KMS-11 (cell line): Measurements from ENCODE around the gene RTCA.

Source experiments
- H2AFZ ChIP-seq: fragments of 200-600 bp; sonication (generic); 2 replicates; pipeline ENCODE4 v1.6.1; 2016; ENCODE audit warnings: antibody characterized with exemption, mixed run types, low read depth
- H3K27ac ChIP-seq: fragments of 200-600 bp; sonication (generic); 2 replicates; pipeline ENCODE4 v1.6.1; 2016; ENCODE audit warnings: mild to moderate bottlenecking, mixed run types
- H3K27me3 ChIP-seq: fragments of 200-600 bp; sonication (generic); 2 replicates; pipeline ENCODE4 v1.6.1; 2017; ENCODE audit warnings: mild to moderate bottlenecking, low read depth, mixed run types, moderate library complexity; ENCODE audit not compliant: insufficient read depth
- H3K36me3 ChIP-seq: fragments of 200-600 bp; sonication (generic); 2 replicates; pipeline ENCODE4 v1.6.1; 2017; ENCODE audit warnings: mild to moderate bottlenecking, mixed run types; ENCODE audit not compliant: insufficient read depth
- H3K4me1 ChIP-seq: fragments of 200-600 bp; sonication (generic); 2 replicates; pipeline ENCODE4 v1.6.1; 2016; ENCODE audit warnings: mild to moderate bottlenecking, low read depth, mixed run types; ENCODE audit not compliant: poor library complexity, severe bottlenecking
- H3K4me2 ChIP-seq: fragments of 200-600 bp; sonication (generic); 2 replicates; pipeline ENCODE4 v1.7.0; 2016; ENCODE audit warnings: mild to moderate bottlenecking, mixed run types
- H3K4me3 ChIP-seq: fragments of 200-600 bp; sonication (generic); IDR thresholded peaks from 2 replicates; pipeline ENCODE4 v1.6.1; 2017; ENCODE audit warnings: low read depth, low read length, mixed read lengths; ENCODE audit not compliant: insufficient read depth
- H3K79me2 ChIP-seq: fragments of 200-600 bp; sonication (generic); 2 replicates; pipeline ENCODE4 v1.6.1; 2016; ENCODE audit warnings: low read depth, mixed run types; ENCODE audit not compliant: insufficient read depth
- H3K9ac ChIP-seq: fragments of 200-600 bp; sonication (generic); 2 replicates; pipeline ENCODE4 v1.6.1; 2016; ENCODE audit warnings: mild to moderate bottlenecking, mixed run types
- H4K20me1 ChIP-seq: fragments of 200-600 bp; sonication (generic); 2 replicates; pipeline ENCODE4 v1.6.1; 2016; ENCODE audit warnings: mild to moderate bottlenecking, mixed run types; ENCODE audit not compliant: insufficient read depth
- TF ChIP-seq, protein P1 (sequence below): fragments of 200-600 bp; sonication (generic); conservative IDR thresholded peaks from 2 replicates; pipeline ENCODE4 v1.6.1; 2017; ENCODE audit warnings: low read depth, mild to moderate bottlenecking, antibody characterized with exemption, low read length, moderate library complexity, mixed read lengths

Gene RTCA

GRCh38 chr1:100240631-100241030 is 25.4 kb upstream of the RTCA start:
- H3K9ac ChIP-seq: no peak overlapping the region
- TF ChIP-seq, protein P1, sequence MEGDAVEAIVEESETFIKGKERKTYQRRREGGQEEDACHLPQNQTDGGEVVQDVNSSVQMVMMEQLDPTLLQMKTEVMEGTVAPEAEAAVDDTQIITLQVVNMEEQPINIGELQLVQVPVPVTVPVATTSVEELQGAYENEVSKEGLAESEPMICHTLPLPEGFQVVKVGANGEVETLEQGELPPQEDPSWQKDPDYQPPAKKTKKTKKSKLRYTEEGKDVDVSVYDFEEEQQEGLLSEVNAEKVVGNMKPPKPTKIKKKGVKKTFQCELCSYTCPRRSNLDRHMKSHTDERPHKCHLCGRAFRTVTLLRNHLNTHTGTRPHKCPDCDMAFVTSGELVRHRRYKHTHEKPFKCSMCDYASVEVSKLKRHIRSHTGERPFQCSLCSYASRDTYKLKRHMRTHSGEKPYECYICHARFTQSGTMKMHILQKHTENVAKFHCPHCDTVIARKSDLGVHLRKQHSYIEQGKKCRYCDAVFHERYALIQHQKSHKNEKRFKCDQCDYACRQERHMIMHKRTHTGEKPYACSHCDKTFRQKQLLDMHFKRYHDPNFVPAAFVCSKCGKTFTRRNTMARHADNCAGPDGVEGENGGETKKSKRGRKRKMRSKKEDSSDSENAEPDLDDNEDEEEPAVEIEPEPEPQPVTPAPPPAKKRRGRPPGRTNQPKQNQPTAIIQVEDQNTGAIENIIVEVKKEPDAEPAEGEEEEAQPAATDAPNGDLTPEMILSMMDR: no peak
- H3K36me3 ChIP-seq: no peaks in the 10 kb centered on the region
- H3K4me2 ChIP-seq: no peak overlapping the region
- no peak overlapping the region for H3K4me3 ChIP-seq
- H2AFZ ChIP-seq: no peak overlapping the region
- H3K79me2 ChIP-seq: no peaks in the 10 kb centered on the region
- H3K4me1 ChIP-seq: no peaks in the 10 kb centered on the region
- H3K27me3 ChIP-seq: no peaks in the 10 kb centered on the region
- no peaks in the 10 kb centered on the region for H4K20me1 ChIP-seq
- no peak overlapping the region for H3K27ac ChIP-seq

DNA sequence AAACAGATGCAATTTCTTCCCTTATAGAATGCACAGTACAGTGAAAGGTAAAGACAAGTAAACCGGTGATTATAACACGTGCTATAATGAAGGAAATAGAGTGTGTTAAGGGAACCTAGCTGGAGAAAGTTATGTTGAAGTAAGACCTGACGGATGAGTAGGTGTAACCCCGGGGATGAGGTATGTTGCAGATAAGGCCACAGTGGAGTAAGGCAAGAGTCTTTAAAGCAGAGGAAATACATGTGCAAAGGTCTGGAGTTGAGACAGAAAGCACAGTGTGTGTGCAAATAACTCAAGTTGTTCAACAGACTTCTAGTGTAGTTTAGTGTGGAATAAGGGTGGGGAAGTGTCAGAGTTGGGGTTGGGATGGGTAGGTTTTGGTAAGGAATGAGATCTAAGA is 19.3 kb upstream of the RTCA start:
- H3K36me3 ChIP-seq: no peaks in the 10 kb centered on the region
- peaks cover 7% of the 10 kb centered on the region for H3K4me1 ChIP-seq
- TF ChIP-seq, protein P1: no peak
- no peak overlapping the region for H3K4me2 ChIP-seq
- no peaks in the 10 kb centered on the region for H3K27me3 ChIP-seq
- H3K4me3 ChIP-seq: no peak overlapping the region
- H3K79me2 ChIP-seq: no peaks in the 10 kb centered on the region
- no peak overlapping the region for H3K27ac ChIP-seq
- no peak overlapping the region for H3K9ac ChIP-seq
- no peak overlapping the region for H2AFZ ChIP-seq
- H4K20me1 ChIP-seq: no peaks in the 10 kb centered on the region

GRCh38 chr1:100249155-100249536 is 16.9 kb upstream of the RTCA start:
- peak overlapping the region; percentile 32; the same call in 1 of the 2 replicates for H3K27ac ChIP-seq
- H2AFZ ChIP-seq: peak overlapping the region; percentile 72

GRCh38 chr1:100249537-100250257 is 16.3 kb upstream of the RTCA start, which contains the start of gene DBT:
DBT (minus strand) TSS chr1:100249834; CDS start chr1:100249820, 14 bp downstream.
- Histone ChIP-seq H3K4me2 (peak within 1 kb of the TSS; percentile 80), H3K9ac (peak within 1 kb of the TSS; percentile 73; the same call in 1 of the 2 replicates), H3K27me3 (no peaks in the 10 kb centered on the region), H3K4me1 (peaks cover 7% of the 10 kb centered on the region), H3K79me2 (no peaks in the 10 kb centered on the region), H4K20me1 (no peaks in the 10 kb centered on the region), H3K4me3 (peak within 1 kb of the TSS; percentile 70), H2AFZ (peak within 1 kb of the TSS; percentile 72), H3K36me3 (no peaks in the 10 kb centered on the region), H3K27ac (peak within 1 kb of the TSS; percentile 32; the same call in 1 of the 2 replicates)
- TF ChIP-seq, protein P1: no peak

More at GRCh38 chr1:100249155-100249536, 16.9 kb upstream of the RTCA start:
- Histone ChIP-seq H3K9ac (peak overlapping the region; percentile 73; the same call in 1 of the 2 replicates), H4K20me1 (no peaks in the 10 kb centered on the region), H3K4me2 (peak overlapping the region; percentile 68), H3K79me2 (no peaks in the 10 kb centered on the region), H3K27me3 (no peaks in the 10 kb centered on the region), H3K4me3 (peak overlapping the region; percentile 70), H3K4me1 (peaks cover 7% of the 10 kb centered on the region), H3K36me3 (no peaks in the 10 kb centered on the region)
- TF ChIP-seq, protein P1: no peak
